Measurements from ENCODE around the gene PSMD5.

The PSMD5 gene

GRCh38 chr9:120867676-120868338, 25.1 kb upstream of the PSMD5 start:
- no peak for DNase-seq
- H3K23ac ChIP-seq (ENCODE audit: low read length in 2 of 2), result no peak overlapping the region
- no peak overlapping the region for H2BK120ac ChIP-seq (ENCODE audit: low read depth, low read length)
- peak overlapping the region; percentile 33 for H3K27ac ChIP-seq (ENCODE audit: low read length, poor library complexity, severe bottlenecking)
- H2BK15ac ChIP-seq (ENCODE audit: low read depth, poor library complexity, severe bottlenecking), result no peak overlapping the region
- H3K14ac ChIP-seq (ENCODE audit: low read length in 2 of 2), result no peak overlapping the region
- peaks cover 13 to 39% of the 10 kb centered on the region in 2 experiments for H3K36me3 ChIP-seq (ENCODE audit: control insufficient read depth in 1 of 2, insufficient read depth in 2 of 2, low read depth in 1 of 2, low read length in 2 of 2)
- H3K27me3 ChIP-seq (ENCODE audit: control insufficient read depth in 1 of 2, insufficient read depth in 1 of 2, low read length in 2 of 2), result no peaks in the 10 kb centered on the region
- H2AFZ ChIP-seq (ENCODE audit: low read depth, low read length), result no peak overlapping the region
- WGBS, result 96% methylated on average over 15 of the region's 15 CpGs
- H3K18ac ChIP-seq (ENCODE audit: low read depth in 1 of 2, low read length in 2 of 2), result no peak overlapping the region
- H2BK12ac ChIP-seq (ENCODE audit: low read length in 2 of 2), result peak overlapping the region in 1 of 2 experiments; percentile 28
- no peak overlapping the region for H3K4ac ChIP-seq (ENCODE audit: low read depth in 1 of 2, low read length in 2 of 2)
- peak overlapping the region; percentile 28 for H2AK5ac ChIP-seq (ENCODE audit: low read length, severe bottlenecking)
- H3K79me1 ChIP-seq (replicated peaks; ENCODE audit: low read length, poor library complexity, severe bottlenecking), result peaks cover 1% of the 10 kb centered on the region
- no peaks in the 10 kb centered on the region for H3K9me3 ChIP-seq (ENCODE audit: control insufficient read depth, low read length)
- H2BK5ac ChIP-seq (ENCODE audit: low read depth, low read length, poor library complexity, severe bottlenecking), result no peak overlapping the region
- peak overlapping the region in 1 of 2 experiments; percentile 63 for H3K4me3 ChIP-seq (ENCODE audit: insufficient read depth in 1 of 2, low read depth in 1 of 2, low read length in 2 of 2)
- peak overlapping the region; percentile 60 for H3K9ac ChIP-seq (ENCODE audit: low read length)
- H3K4me2 ChIP-seq (ENCODE audit: low read length, poor library complexity, severe bottlenecking), result peak overlapping the region; percentile 61
- no peak overlapping the region for H4K8ac ChIP-seq (ENCODE audit: low read length)
- H4K91ac ChIP-seq (ENCODE audit: low read length), result no peak overlapping the region
- peaks cover 14% of the 10 kb centered on the region for H3K4me1 ChIP-seq (ENCODE audit: control insufficient read depth, insufficient read depth, low read depth, low read length)

- no peak for DNase-seq
- 100% methylated on average over 6 of the region's 6 CpGs for WGBS
- no peak overlapping the region for H2AFZ ChIP-seq (ENCODE audit: low read depth, low read length)
These were observed 23.9 kb upstream of the PSMD5 start for GRCh38 chr9:120866651-120867050.

GRCh38 chr9:120865809-120866208, 23.1 kb upstream of the PSMD5 start:
- no peak overlapping the region for H2AFZ ChIP-seq (ENCODE audit: low read depth, low read length)
- no peak overlapping the region for H2AK5ac ChIP-seq (ENCODE audit: low read length, severe bottlenecking)
- no peak overlapping the region for H2BK15ac ChIP-seq (ENCODE audit: low read depth, poor library complexity, severe bottlenecking)
- H2BK12ac ChIP-seq (ENCODE audit: low read length in 2 of 2), result no peak overlapping the region
- H3K9ac ChIP-seq (ENCODE audit: low read length), result no peak overlapping the region
- peak overlapping the region; percentile 66 for H4K8ac ChIP-seq (ENCODE audit: low read length)
- H3K23ac ChIP-seq (ENCODE audit: low read length in 2 of 2), result no peak overlapping the region
- DNase-seq, result no peak
- no peak overlapping the region for H3K4me2 ChIP-seq (ENCODE audit: low read length, poor library complexity, severe bottlenecking)
- no peak overlapping the region for H3K27ac ChIP-seq (ENCODE audit: low read length, poor library complexity, severe bottlenecking)
- no peak overlapping the region for H3K18ac ChIP-seq (ENCODE audit: low read depth in 1 of 2, low read length in 2 of 2)
- H3K4me1 ChIP-seq (ENCODE audit: control insufficient read depth, insufficient read depth, low read depth, low read length), result peaks cover 14% of the 10 kb centered on the region
- H2BK5ac ChIP-seq (ENCODE audit: low read depth, low read length, poor library complexity, severe bottlenecking), result no peak overlapping the region
- no peak overlapping the region for H2BK120ac ChIP-seq (ENCODE audit: low read depth, low read length)
- peak overlapping the region; percentile 41 for H4K91ac ChIP-seq (ENCODE audit: low read length)
- no peak overlapping the region for H3K14ac ChIP-seq (ENCODE audit: low read length in 2 of 2)
- H3K27me3 ChIP-seq (ENCODE audit: control insufficient read depth in 1 of 2, insufficient read depth in 1 of 2, low read length in 2 of 2), result no peaks in the 10 kb centered on the region
- H3K36me3 ChIP-seq (ENCODE audit: control insufficient read depth in 1 of 2, insufficient read depth in 2 of 2, low read depth in 1 of 2, low read length in 2 of 2), result peaks cover 32 to 56% of the 10 kb centered on the region in 2 experiments
- H3K4ac ChIP-seq (ENCODE audit: low read depth in 1 of 2, low read length in 2 of 2), result peak overlapping the region in 1 of 2 experiments; percentile 24
- peaks cover 1% of the 10 kb centered on the region for H3K79me1 ChIP-seq (replicated peaks; ENCODE audit: low read length, poor library complexity, severe bottlenecking)
- 90% methylated on average over 3 of the region's 5 CpGs for WGBS
- no peaks in the 10 kb centered on the region for H3K9me3 ChIP-seq (ENCODE audit: control insufficient read depth, low read length)
- H3K4me3 ChIP-seq (ENCODE audit: insufficient read depth in 1 of 2, low read depth in 1 of 2, low read length in 2 of 2), result no peak overlapping the region

More at GRCh38 chr9:120866651-120867050, 23.9 kb upstream of the PSMD5 start:
- H3K4me2 ChIP-seq (ENCODE audit: low read length, poor library complexity, severe bottlenecking), result no peak overlapping the region
- no peak overlapping the region for H3K4ac ChIP-seq (ENCODE audit: low read depth in 1 of 2, low read length in 2 of 2)
- no peak overlapping the region for H3K18ac ChIP-seq (ENCODE audit: low read depth in 1 of 2, low read length in 2 of 2)
- no peaks in the 10 kb centered on the region for H3K9me3 ChIP-seq (ENCODE audit: control insufficient read depth, low read length)
- H3K27ac ChIP-seq (ENCODE audit: low read length, poor library complexity, severe bottlenecking), result no peak overlapping the region
- H4K8ac ChIP-seq (ENCODE audit: low read length), result no peak overlapping the region
- peaks cover 1% of the 10 kb centered on the region for H3K79me1 ChIP-seq (replicated peaks; ENCODE audit: low read length, poor library complexity, severe bottlenecking)
- H3K36me3 ChIP-seq (ENCODE audit: control insufficient read depth in 1 of 2, insufficient read depth in 2 of 2, low read depth in 1 of 2, low read length in 2 of 2), result peaks cover 24 to 47% of the 10 kb centered on the region in 2 experiments
- H3K23ac ChIP-seq (ENCODE audit: low read length in 2 of 2), result no peak overlapping the region
- H3K4me1 ChIP-seq (ENCODE audit: control insufficient read depth, insufficient read depth, low read depth, low read length), result peaks cover 14% of the 10 kb centered on the region
- H3K14ac ChIP-seq (ENCODE audit: low read length in 2 of 2), result no peak overlapping the region
- no peak overlapping the region for H2BK15ac ChIP-seq (ENCODE audit: low read depth, poor library complexity, severe bottlenecking)
- no peak overlapping the region for H3K9ac ChIP-seq (ENCODE audit: low read length)
- H3K27me3 ChIP-seq (ENCODE audit: control insufficient read depth in 1 of 2, insufficient read depth in 1 of 2, low read length in 2 of 2), result no peaks in the 10 kb centered on the region
- H2BK12ac ChIP-seq (ENCODE audit: low read length in 2 of 2), result no peak overlapping the region
- no peak overlapping the region for H3K4me3 ChIP-seq (ENCODE audit: insufficient read depth in 1 of 2, low read depth in 1 of 2, low read length in 2 of 2)
- no peak overlapping the region for H2AK5ac ChIP-seq (ENCODE audit: low read length, severe bottlenecking)
- peak overlapping the region; percentile 37 for H4K91ac ChIP-seq (ENCODE audit: low read length)
- H2BK5ac ChIP-seq (ENCODE audit: low read depth, low read length, poor library complexity, severe bottlenecking), result no peak overlapping the region
- no peak overlapping the region for H2BK120ac ChIP-seq (ENCODE audit: low read depth, low read length)

GRCh38 chr9:120865176-120865575, 22.5 kb upstream of the PSMD5 start:
- no peak for DNase-seq
- no peak overlapping the region for H2BK5ac ChIP-seq (ENCODE audit: low read depth, low read length, poor library complexity, severe bottlenecking)
- no peak overlapping the region for H3K4ac ChIP-seq (ENCODE audit: low read depth in 1 of 2, low read length in 2 of 2)
- no peak overlapping the region for H3K27ac ChIP-seq (ENCODE audit: low read length, poor library complexity, severe bottlenecking)
- H3K4me3 ChIP-seq (ENCODE audit: insufficient read depth in 1 of 2, low read depth in 1 of 2, low read length in 2 of 2), result no peak overlapping the region
- H3K27me3 ChIP-seq (ENCODE audit: control insufficient read depth in 1 of 2, insufficient read depth in 1 of 2, low read length in 2 of 2), result no peaks in the 10 kb centered on the region
- WGBS, result 64% methylated on average over 5 of the region's 5 CpGs
- H2AFZ ChIP-seq (ENCODE audit: low read depth, low read length), result no peak overlapping the region
- no peak overlapping the region for H2BK120ac ChIP-seq (ENCODE audit: low read depth, low read length)
- H3K18ac ChIP-seq (ENCODE audit: low read depth in 1 of 2, low read length in 2 of 2), result no peak overlapping the region
- no peak overlapping the region for H3K23ac ChIP-seq (ENCODE audit: low read length in 2 of 2)
- H3K36me3 ChIP-seq (ENCODE audit: control insufficient read depth in 1 of 2, insufficient read depth in 2 of 2, low read depth in 1 of 2, low read length in 2 of 2), result peaks cover 38 to 57% of the 10 kb centered on the region in 2 experiments
- H3K4me2 ChIP-seq (ENCODE audit: low read length, poor library complexity, severe bottlenecking), result no peak overlapping the region
- H2BK12ac ChIP-seq (ENCODE audit: low read length in 2 of 2), result no peak overlapping the region
- no peak overlapping the region for H2BK15ac ChIP-seq (ENCODE audit: low read depth, poor library complexity, severe bottlenecking)
- H4K8ac ChIP-seq (ENCODE audit: low read length), result no peak overlapping the region
- peaks cover 14% of the 10 kb centered on the region for H3K4me1 ChIP-seq (ENCODE audit: control insufficient read depth, insufficient read depth, low read depth, low read length)
- peaks cover 1% of the 10 kb centered on the region for H3K79me1 ChIP-seq (replicated peaks; ENCODE audit: low read length, poor library complexity, severe bottlenecking)
- no peak overlapping the region for H2AK5ac ChIP-seq (ENCODE audit: low read length, severe bottlenecking)
- peak overlapping the region; percentile 39 for H3K9ac ChIP-seq (ENCODE audit: low read length)
- H3K9me3 ChIP-seq (ENCODE audit: control insufficient read depth, low read length), result no peaks in the 10 kb centered on the region
- H4K91ac ChIP-seq (ENCODE audit: low read length), result no peak overlapping the region
- no peak overlapping the region for H3K14ac ChIP-seq (ENCODE audit: low read length in 2 of 2)

All from mesenchymal stem cell (in vitro differentiated cells and primary cell).